HL-60 (cell line): Measurements from ENCODE around the gene ERLEC1.
"Not testable (repeated sequence)": the region's sequence is repeated elsewhere in the genome, so short reads cannot be mapped to it uniquely, and the experiment has no call there.

Experiments used
- DNase-seq, 2 experiments: peaks; one replicate each; pipeline ENCODE4 v3.0.0-alpha.2; 2010 to 2020; ENCODE audit warnings: low read depth in 1 of 2, low spot score in 1 of 2
- H3K27ac ChIP-seq: fragments of 250-450 bp; sonication (Bioruptor Pico); replicated peaks from 2 replicates; pipeline ENCODE4 v1.5.1; 2020; ENCODE audit warnings: mild to moderate bottlenecking, moderate library complexity
- H3K27me3 ChIP-seq: fragments of 250-450 bp; sonication (Bioruptor Pico); 2 replicates; pipeline ENCODE4 v1.5.1; 2021; ENCODE audit warnings: mild to moderate bottlenecking, moderate library complexity; ENCODE audit not compliant: insufficient read depth, poor library complexity, severe bottlenecking
- H3K4me3 ChIP-seq: replicated peaks from 2 replicates; pipeline ENCODE4 v1.5.1; 2011; ENCODE audit warnings: mild to moderate bottlenecking, control low read depth, low read length; ENCODE audit not compliant: insufficient read depth
- CTCF ChIP-seq: IDR thresholded peaks from one replicate; pipeline ENCODE4 v1.5.1; 2011; ENCODE audit warnings: low read length, control low read depth, inconsistent platforms; ENCODE audit not compliant: insufficient read depth
- GABPA ChIP-seq: IDR thresholded peaks from 2 replicates; pipeline ENCODE4 v1.6.1; 2012; ENCODE audit warnings: low read depth
- POLR2AphosphoS5 ChIP-seq: IDR thresholded peaks from 2 replicates; pipeline ENCODE4 v1.6.1; 2012; ENCODE audit warnings: low read depth
- SPI1 ChIP-seq: IDR thresholded peaks from 2 replicates; pipeline ENCODE4 v1.6.1; 2012; ENCODE audit warnings: low read depth, mild to moderate bottlenecking, borderline replicate concordance
- TF ChIP-seq, protein P1 (sequence below): IDR thresholded peaks from 2 replicates; pipeline ENCODE4 v1.6.1; 2012; ENCODE audit warnings: low read depth; ENCODE audit not compliant: insufficient replicate concordance

ERLEC1 gene

GRCh38 chr2:53820048-53820447 is 33.2 kb downstream of the ERLEC1 start:
- H3K27ac ChIP-seq, result no peak overlapping the region
- DNase-seq, result no peak
- H3K4me3 ChIP-seq, result no peak overlapping the region
- H3K27me3 ChIP-seq, result no peaks in the 10 kb centered on the region
- TF ChIP-seq SPI1 (peak; percentile 48; the same call in 1 of the 2 replicates), GABPA (no peak), CTCF (no peak), POLR2AphosphoS5 (no peak)
- TF ChIP-seq, protein P1, sequence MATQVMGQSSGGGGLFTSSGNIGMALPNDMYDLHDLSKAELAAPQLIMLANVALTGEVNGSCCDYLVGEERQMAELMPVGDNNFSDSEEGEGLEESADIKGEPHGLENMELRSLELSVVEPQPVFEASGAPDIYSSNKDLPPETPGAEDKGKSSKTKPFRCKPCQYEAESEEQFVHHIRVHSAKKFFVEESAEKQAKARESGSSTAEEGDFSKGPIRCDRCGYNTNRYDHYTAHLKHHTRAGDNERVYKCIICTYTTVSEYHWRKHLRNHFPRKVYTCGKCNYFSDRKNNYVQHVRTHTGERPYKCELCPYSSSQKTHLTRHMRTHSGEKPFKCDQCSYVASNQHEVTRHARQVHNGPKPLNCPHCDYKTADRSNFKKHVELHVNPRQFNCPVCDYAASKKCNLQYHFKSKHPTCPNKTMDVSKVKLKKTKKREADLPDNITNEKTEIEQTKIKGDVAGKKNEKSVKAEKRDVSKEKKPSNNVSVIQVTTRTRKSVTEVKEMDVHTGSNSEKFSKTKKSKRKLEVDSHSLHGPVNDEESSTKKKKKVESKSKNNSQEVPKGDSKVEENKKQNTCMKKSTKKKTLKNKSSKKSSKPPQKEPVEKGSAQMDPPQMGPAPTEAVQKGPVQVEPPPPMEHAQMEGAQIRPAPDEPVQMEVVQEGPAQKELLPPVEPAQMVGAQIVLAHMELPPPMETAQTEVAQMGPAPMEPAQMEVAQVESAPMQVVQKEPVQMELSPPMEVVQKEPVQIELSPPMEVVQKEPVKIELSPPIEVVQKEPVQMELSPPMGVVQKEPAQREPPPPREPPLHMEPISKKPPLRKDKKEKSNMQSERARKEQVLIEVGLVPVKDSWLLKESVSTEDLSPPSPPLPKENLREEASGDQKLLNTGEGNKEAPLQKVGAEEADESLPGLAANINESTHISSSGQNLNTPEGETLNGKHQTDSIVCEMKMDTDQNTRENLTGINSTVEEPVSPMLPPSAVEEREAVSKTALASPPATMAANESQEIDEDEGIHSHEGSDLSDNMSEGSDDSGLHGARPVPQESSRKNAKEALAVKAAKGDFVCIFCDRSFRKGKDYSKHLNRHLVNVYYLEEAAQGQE, result no peak

GRCh38 chr2:53820711-53821110 is 33.9 kb downstream of the ERLEC1 start:
- Histone ChIP-seq H3K27me3 (no peaks in the 10 kb centered on the region), H3K27ac (no peak overlapping the region), H3K4me3 (no peak overlapping the region)
- TF ChIP-seq, protein P1, result no peak
- TF ChIP-seq POLR2AphosphoS5, result no peak
- no peak for TF ChIP-seq CTCF
- TF ChIP-seq GABPA, result no peak
- TF ChIP-seq SPI1, result no peak
- no peak for DNase-seq

DNA sequence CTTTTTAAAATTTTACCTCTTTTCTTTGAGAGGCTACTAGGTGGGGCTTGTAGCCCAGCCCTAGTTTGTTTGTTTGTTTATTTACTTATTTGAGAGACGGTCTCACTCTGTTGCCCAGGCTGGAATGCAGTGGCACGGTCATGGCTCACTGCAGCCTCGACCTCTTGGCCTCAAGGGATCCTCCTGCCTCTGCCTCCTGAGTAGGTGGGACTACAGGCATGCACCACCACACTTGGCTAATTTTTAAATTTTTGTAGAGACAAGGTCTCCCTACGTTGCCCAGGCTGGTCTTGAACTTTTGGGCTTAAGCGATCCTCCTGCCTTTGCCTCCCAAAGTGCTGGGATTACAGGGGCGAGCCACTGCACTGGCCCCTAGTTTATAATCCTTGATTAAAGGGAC is 35.0 kb downstream of the ERLEC1 start:
- TF ChIP-seq GABPA (no peak), CTCF (no peak), POLR2AphosphoS5 (no peak), SPI1 (no peak)
- TF ChIP-seq, protein P1, result no peak
- Histone ChIP-seq H3K27ac (no peak overlapping the region), H3K4me3 (no peak overlapping the region), H3K27me3 (no peaks in the 10 kb centered on the region)
- no peak for DNase-seq

GRCh38 chr2:53823639-53824038 is 36.8 kb downstream of the ERLEC1 start:
- H3K27me3 ChIP-seq, H3K27ac ChIP-seq, H3K4me3 ChIP-seq: not testable (repeated sequence)
- peak in 1 of 2 experiments; percentile 10 for DNase-seq
